Activated CD4-positive, alpha-beta T cell treated with anti-CD3 and anti-CD28 coated beads for 1 hour (primary cell): Measurements from ENCODE around the gene OR52D1.

ENCODE experiments used
- DNase-seq: peaks from one replicate; pipeline ENCODE4 v3.0.0-alpha.2; 2020

Gene OR52D1

GRCh38 chr11:5488385-5488784 lies at the start of gene OR52D1:
TSS of gene OR52D1 (plus strand) at chr11:5488685. CDS start at chr11:5488707, 22 bp downstream.
- no peak for DNase-seq

DNA sequence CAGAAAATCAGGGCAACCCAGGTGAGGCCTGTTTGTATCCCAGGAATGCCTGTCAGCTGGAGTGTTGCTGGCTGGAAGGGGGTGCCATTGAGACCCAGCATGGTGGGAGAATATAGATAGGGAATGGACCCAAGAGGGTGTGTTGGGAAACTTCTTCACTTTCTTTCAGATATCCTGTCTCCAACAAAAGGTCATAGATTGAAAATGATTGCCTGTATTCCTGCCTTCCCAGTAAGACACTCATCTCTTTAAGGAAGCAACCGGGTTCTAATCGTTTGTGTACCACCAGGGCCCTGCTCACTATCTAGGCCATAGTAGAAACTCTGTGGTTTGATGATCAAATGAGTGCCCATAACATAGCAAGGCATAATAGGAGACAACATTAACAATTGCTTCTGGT lies 47.1 kb upstream of the OR52D1 start, which contains the start of gene OR51I1:
Gene OR51I1, minus strand, starts transcription at position 101 of the 400 bp plus-strand sequence. Its CDS starts 0 bp downstream, at position 101.
- DNase-seq: no peak

DNA sequence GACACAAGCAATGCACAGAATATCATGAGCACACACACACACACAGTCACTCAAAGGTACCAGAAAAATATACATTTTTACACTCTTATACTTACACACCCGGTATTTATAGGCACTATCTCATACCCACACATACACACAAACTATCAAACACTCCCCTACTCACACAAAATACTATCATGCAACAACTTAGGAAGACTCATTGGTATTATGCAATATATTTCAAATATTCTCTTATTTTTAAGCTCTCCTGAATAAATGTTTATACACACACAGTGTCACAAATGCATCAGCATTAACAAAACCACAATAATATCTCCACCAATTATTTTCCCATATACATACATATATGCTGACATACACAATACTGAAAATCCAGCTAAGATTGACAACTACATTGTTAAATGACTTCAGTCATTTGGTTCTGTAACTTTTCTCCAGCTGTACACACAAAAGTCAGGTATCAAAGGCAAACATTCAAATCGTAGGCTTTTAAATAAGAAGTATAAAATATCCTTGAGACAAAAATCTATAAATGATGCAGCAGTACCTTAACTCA lies 44.6 kb upstream of the OR52D1 start:
- DNase-seq: no peak

DNA sequence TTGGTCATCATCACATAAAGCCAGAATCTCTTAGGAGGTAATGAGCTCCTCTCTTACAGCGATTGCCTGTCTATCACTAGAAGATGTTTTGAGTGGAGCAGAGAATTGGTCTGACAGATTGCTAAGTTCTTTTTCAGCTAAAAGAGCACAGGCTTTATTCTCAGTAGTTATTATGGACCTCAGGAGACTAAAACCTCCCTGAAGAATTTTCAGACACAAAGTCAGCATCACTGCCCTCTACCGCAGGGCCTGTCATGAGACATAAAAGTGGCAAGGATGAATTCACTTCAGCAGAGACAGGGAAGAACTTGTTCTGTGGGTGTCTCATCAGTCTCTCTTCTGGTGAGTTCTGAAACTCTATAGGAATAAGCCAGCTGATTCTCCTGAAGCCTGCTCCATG lies 39.5 kb upstream of the OR52D1 start, which contains the start of gene OR51I2:
Gene OR51I2, plus strand, starts transcription at position 301 of the 400 bp plus-strand sequence. CDS start 4,166 bp downstream, outside the sequence.
- DNase-seq: no peak

DNA sequence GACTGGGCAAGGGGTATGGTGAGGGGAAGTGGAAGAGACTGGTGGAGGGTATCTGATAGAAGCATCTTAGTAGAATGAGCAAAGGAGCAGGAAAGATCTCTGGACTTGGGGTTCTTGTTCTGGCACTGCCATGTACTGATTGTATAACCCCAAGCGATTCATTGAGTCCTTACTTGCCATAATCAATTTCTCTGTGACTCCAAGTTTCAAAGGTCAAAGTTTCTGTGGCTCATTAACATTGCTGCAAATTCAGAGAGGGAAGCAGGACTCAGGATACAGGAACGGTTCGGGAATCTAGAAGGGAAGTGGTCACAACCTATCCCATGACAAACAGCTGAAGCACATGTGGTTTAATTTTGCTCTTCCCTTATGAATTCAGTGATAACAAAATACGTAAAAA lies 39.1 kb upstream of the OR52D1 start:
- DNase-seq: no peak

- no peak for DNase-seq
Observed at GRCh38 chr11:5460983-5461621, 27.4 kb upstream of the OR52D1 start.

DNA sequence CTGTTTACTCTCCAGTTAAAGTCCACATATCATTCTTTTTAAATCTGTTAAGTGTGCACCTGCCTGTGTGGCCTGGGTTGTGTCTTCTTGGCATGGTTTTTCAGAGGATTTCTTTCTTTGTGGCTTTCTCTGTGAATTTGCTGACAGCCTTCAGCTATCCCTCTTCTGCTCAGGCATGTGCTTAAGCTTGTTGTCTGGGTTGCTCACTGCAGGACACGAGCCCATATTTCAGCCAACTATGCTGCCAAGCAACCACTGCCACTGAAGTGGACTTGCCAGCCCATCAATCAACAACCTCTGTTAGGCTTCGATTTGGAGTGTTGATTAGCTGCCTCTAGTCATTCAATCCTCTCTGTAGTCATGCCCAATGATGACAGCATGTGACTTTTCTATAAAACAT lies 21.0 kb upstream of the OR52D1 start:
- DNase-seq: no peak

- DNase-seq: no peak
Observed at GRCh38 chr11:5473921-5474320, 14.6 kb upstream of the OR52D1 start.

GRCh38 chr11:5476186-5476819 lies 12.2 kb upstream of the OR52D1 start:
- no peak for DNase-seq

DNA sequence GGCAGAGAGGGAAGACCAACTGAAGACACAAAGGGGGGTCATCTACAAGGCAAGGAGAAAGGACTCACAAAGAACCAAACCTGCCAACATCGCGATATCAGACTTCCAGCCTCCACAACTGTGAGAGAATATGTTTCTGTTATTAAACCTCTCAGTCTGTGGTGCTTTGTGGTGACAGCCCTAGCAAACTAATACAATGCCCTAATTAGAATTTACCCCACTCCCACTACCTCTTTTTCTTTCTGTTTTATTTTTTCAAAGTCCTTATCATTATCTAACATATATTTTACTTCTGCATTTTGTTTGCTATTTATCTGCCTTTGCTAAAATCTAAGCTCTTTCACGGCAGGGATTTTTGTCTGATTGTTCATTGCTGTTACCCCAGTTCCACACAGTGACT lies 2.5 kb upstream of the OR52D1 start:
- no peak for DNase-seq

GRCh38 chr11:5486421-5486820 lies 2.1 kb upstream of the OR52D1 start:
- no peak for DNase-seq

DNA sequence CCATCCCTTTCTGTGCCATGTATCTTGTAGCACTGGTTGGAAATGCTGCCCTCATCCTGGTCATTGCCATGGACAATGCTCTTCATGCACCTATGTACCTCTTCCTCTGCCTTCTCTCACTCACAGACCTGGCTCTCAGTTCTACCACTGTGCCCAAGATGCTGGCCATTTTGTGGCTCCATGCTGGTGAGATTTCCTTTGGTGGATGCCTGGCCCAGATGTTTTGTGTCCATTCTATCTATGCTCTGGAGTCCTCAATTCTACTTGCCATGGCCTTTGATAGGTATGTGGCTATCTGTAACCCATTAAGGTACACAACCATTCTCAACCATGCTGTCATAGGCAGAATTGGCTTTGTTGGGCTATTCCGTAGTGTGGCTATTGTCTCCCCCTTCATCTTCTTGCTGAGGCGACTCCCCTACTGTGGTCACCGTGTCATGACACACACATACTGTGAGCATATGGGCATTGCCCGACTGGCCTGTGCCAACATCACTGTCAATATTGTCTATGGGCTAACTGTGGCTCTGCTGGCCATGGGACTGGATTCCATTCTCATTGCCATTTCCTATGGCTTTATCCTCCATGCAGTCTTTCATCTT lies 414 bp downstream of the OR52D1 start:
- no peak for DNase-seq

DNA sequence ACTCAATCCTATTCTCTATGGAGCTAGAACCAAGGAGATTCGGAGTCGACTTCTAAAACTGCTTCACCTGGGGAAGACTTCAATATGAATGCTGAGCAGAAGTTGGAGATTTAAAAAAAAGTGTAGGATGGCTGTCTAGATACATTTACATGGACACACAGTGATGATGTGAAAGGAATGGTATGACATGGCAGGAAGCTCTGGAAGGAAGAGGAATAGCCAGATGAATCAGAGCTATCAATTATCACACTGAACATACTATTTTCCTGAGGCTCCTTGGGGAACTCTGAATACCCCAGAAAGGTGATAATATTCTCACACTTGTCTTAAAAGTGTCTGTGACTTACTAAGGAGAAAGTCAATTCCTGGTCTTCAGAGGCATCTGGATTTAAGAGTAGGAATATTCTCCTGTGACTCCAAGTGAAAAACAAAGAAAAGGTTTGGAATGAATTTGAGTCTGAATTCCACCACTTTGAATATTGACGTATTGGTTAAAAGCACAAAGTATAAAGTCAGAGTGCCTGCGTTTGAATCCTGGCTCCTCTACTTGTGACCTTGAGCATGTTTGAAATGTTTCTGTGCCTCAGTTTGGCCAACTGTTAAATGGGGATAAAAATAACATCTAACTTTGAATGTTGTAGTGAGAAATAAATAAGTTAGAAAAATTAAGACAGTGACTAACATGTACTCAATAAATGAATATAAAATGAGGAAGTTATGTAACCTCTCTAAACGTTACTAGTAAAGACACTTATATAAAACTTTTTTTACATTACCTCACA lies 1.3 kb downstream of the OR52D1 start:
- DNase-seq: no peak

GRCh38 chr11:5499671-5500070 lies 11.2 kb downstream of the OR52D1 start:
- DNase-seq: no peak

DNA sequence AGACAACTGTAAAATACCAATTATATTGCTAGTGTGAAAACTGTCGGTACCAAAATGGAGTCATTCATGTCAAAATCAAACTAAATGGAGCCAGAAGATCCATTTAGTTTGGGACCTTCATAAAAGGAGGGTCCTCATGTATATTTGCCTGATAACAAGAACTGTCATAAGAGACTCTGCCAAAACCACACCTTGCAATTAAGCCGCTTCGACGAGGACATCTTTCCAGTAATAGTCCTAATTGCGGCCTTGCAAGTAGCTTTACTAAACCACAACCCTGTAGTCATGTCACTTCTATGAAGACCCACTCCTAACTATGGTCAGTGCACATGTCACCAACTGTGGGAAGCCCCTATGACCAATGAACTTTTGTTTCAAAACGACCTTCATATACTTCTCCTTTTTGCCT lies 11.9 kb downstream of the OR52D1 start:
- no peak for DNase-seq

DNA sequence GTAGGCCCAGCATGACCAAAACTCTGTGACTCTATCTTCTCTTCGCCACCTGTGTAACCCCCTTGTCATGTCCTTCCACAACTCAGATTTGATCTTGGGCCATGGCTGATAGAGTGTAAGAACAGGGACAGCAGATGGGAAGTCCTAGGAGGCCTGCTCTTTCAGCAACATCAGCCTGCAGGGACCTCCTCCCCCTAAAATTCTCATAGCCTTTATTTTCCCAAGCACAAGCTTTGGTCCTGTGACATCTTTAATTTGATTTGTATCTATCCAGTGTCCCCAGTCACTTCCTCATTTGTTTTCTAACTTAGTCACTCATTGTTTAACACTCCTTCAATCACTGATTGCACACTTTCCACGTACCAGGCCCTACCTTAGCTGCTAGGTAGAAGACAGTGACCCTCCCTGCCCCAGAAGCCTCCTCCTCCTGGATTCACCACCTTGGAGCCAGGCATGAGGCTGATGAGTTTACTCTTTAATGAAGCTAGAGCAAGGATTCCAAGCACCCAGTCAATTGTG lies 16.0 kb downstream of the OR52D1 start:
- DNase-seq: no peak

DNA sequence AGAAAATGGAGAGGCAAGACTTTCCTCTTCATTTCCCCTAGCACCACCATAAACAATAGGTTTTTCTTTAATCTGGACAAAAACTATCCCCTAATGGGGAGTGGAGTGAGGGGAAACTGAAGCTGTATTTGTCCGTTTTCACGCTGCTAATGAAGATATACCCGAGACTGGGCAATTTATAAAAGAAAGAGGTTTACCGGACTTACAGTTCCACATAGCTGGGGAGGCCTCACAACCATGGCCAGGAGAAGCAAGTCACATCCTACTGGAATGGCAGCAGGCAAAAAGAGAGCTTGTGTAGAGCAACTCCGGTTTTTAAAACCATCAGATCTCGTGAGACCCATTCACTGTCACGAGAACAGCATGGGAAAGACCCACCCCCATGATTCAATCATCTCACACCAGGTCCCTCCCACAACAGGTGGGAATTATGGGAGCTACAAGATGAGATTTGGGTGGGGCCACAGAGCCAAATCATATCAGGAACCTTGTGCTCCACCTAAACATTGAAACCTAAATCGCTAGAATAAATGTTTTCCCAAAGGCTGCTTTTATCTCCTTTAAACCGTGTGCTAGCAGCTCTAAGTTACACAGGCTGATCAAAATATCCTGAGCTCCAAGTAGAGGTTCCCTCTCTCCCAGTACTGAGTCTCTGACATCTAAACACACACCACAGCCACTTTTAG lies 17.0 kb downstream of the OR52D1 start:
- no peak for DNase-seq

GRCh38 chr11:5507177-5507932 lies 18.9 kb downstream of the OR52D1 start:
- no peak for DNase-seq

DNA sequence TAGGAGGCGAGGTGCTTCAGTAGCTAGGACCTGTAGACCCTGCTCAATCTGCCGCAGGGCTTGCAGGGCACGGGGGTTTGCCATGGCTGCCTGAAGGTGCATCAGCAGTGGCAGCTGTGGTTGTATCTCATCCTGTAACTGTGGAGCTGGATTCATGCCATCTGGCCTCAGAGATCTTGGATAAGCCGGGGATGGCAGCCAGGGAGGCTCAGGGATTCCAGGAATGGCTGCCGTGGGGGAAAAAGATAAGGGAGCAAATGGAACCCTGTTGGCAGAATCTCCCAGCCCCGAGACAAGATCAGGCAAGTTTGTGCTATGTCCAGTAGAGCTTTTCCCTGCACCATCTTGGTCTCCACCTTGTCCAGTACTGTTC lies 19.4 kb downstream of the OR52D1 start:
- no peak for DNase-seq

GRCh38 chr11:5508605-5509004 lies 20.1 kb downstream of the OR52D1 start:
- no peak for DNase-seq

DNA sequence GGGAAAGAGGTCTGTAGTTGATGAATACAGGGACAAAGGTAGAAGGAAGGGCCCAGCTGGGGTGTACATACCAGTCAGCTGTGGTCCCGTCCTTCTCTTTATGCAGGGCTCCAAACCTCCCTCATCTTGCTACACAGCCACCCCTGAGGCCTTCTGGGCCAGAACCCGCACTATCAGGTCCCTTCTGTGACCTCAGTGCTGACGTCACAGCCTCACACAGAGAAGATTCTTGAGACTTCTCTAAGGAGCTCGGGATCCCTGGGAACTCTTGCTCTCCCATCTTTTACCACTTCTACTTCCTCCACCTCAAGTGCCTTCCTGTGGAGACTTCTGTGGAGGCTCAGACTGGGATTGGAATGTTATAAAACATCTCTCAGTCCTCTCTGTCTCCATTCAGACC lies 21.3 kb downstream of the OR52D1 start, which contains the start of gene UBQLN3:
Gene UBQLN3, minus strand, starts transcription at position 155 of the 400 bp plus-strand sequence. CDS start 399 bp downstream, outside the sequence.
- no peak for DNase-seq
